ENCODE results near the gene KRTAP4-2.
A peak's percentile ranks its signal among the peaks of the same experiment; 100 is the strongest.
"Not testable (repeated sequence)": the region's sequence is repeated elsewhere in the genome, so short reads cannot be mapped to it uniquely, and the experiment has no call there.

The KRTAP4-2 gene

DNA sequence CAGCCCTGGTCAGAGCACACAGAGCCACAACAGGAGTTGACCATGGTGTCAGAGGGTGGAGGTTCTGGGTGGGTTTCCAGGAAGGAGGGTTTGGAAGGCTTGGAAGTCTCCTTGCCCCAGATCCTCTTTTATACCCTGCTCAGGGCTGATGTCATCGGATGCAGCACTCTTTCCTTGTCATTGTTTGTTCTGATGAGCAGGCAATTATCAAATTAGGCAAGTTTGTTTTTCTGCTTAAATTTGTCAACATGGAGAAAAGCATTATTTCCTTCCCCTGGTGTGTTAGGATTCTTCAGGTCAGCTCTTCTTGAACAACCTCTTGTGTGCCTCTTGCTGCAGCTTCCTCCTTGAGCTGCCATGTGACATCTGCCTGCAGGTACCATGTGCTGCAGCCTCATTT lies 17.4 kb downstream of the KRTAP4-2 start, which contains the start of gene KRTAP4-4:
Gene KRTAP4-4 (minus strand): TSS at position 101 of the 400 bp plus-strand sequence. CDS start 57 bp downstream, at position 44.
- no peak for DNase-seq

DNA sequence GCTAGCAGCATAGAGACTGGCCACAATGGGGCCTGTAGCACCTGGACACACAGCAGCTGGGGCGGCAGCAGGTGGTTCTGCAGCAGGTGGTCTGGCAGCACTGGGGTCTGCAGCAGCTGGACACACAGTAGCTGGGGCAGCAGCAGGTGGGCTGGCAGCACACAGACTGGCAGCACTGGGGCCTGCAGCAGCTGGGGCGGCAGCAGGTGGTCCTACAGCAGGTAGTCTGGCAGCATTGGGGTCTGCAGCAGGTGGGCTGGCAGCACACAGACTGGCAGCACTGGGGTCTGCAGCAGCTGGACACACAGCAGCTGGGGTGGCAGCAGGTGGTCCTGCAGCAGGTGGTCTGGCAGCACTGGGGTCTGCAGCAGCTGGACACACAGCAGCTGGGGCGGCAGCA lies 17.8 kb downstream of the KRTAP4-2 start:
- DNase-seq = not testable (repeated sequence)

DNA sequence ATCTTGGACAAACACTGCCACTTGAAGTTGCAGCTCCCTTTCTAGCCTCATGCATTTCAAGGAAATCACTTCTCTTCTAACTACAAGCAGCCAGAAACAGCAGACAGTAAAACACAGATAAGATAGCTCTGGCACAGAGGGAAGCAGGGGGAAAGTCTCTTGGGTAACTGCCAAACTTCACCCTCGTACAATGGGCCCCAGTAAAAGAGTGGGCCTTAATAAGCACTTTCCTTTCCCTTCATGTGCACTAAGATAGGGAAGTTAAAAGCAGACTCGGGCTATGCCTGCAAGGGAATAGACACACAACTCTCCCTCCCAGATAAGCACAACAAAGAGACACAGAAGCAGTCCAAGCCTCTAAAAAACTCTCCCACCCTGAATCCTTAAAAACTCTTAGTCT lies 24.2 kb downstream of the KRTAP4-2 start:
- no peak for DNase-seq

DNA sequence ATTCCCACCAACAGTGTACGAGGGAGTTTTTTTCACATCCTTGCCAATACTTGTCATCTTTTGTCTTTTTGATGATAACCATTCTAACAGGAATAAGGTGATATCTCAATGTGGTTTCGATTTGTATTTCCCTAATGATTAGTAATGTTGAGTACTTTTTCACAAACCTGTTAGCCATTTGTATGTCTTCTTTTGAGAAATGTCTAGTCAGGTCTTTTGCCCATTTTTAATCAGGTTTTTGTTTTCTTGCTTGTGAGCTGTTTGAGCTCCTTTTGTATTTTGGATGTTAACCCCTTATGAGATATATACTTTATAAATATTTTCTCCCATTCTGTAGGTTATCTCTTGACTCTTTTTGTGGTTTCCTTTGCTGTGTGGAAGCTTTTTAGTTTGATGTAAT lies 26.5 kb downstream of the KRTAP4-2 start:
- no peak for DNase-seq

GRCh38 chr17:41150026-41150425 lies 28.0 kb downstream of the KRTAP4-2 start:
- DNase-seq = no peak

- DNase-seq = no peak
These were observed 28.4 kb downstream of the KRTAP4-2 start, which contains the start of gene KRTAP4-5 for GRCh38 chr17:41149652-41149985. KRTAP4-5 (minus strand) TSS chr17:41149825; CDS start chr17:41149767, 58 bp downstream.

GRCh38 chr17:41148971-41149651 lies 28.9 kb downstream of the KRTAP4-2 start:
- not testable (repeated sequence) for DNase-seq

DNA sequence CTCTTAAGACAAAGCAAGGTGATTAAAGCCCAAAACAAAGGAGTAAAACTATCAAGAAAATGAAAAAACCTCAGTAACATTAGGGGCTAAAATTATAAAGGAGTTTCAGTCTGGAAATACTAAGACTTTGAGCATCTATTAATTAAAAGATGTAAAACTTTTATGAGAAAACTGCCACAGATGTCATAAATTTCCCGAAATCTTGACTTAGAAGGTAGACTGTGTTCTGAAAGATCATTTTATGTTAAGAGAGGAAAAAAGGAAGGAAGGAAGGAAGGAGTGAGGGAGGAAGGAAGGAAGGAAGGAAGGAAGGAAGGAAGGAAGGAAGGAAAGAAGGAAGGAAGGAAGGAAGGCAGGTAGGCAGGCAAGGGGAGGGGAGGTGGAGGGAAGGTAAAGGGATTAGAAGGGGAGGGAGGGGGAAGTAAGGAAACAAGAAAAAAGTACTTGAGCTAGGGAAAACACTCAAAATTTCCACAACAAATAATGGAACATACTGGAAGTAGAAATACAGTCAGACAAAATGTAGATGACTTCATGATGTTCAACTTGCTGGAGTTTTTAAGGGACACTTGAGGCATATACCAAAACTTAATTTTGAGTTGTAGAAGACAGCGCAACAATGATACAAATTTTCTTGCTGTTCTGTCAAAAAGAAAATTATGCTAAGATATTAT lies 30.4 kb downstream of the KRTAP4-2 start:
- DNase-seq = no peak

- no peak for DNase-seq
These were observed 32.8 kb downstream of the KRTAP4-2 start for GRCh38 chr17:41145261-41145660.

GRCh38 chr17:41144846-41145245 lies 33.2 kb downstream of the KRTAP4-2 start:
- DNase-seq = no peak

DNA sequence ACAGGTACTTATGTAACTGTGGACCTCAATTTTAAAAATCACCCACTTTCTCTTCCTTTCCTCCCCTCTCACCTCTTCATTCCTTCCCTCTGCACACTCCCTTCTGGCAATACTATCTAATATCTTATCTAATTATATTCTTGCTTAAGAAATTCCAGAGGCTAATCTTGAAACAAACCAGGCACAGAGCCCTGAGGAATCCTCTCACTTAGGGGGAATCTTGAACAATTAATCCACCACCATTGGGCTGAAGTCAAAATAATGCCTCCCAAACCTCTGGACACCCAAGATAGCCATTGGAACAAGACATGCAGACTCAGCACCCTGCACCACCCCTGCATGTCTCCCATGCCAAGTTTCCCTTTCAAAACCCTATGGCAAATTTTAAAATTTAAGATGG lies 36.7 kb downstream of the KRTAP4-2 start:
- no peak for DNase-seq

DNA sequence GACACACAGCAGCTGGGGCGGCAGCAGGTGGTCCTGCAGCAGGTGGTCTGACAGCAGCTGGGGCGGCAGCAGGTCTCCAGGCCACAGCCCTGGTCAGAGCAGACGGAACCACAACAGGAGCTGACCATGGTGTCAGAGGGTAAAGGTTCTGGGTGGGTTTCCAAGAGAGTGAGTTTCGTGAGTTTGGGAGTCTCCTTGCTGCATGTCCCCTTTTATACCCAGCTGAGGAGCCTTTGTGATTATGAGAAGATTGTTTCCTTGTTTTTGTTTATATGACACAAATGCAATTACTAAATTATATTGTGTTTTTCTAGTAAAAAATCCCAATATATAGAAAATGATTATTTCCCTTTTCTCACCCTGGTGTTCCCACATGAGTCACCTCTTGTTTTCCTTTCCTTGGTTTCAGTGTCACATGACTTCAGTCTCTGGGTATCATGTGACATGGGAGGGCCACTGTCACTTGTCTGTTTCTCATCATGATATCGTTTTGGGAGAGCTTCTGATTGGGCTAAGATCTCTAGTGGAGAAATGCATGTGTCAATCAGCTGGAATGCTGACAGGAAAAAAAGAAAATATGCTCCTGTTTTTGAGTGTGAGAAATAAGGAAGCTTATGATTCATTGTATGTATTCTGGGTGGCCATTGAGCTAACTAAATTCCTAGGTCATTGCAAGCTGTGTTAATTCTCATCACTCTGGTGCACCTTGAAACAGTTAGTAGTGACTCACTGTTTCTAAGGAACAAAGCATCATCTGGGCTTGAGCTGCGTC lies 37.5 kb downstream of the KRTAP4-2 start, which contains the start of gene KRTAP4-6:
Gene KRTAP4-6 (minus strand): TSS at position 185 of the 772 bp plus-strand sequence. CDS start 57 bp downstream, at position 128.
- DNase-seq = peak; percentile 97

DNA sequence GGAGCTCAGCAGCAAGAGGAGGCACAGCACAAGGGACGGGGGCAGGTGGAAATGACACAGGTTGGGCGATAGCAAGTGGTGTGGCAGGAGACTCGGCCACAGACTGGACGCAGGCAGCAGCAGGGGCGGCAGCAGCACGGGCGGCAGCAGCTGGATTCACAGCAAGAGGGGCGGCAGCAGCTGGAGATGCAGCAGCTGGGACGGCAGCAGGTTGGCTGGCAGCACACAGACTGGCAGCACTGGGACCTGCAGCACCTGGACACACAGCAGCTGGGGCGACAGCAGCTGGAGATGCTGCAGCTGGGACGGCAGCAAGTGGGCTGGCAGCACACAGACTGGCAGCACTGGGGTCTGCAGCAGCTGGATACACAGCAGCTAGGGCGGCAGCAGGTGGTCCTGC lies 38.2 kb downstream of the KRTAP4-2 start:
- DNase-seq = not testable (repeated sequence)

GRCh38 chr17:41133880-41134735 lies 43.9 kb downstream of the KRTAP4-2 start:
- DNase-seq = peak; percentile 31

- peak; percentile 40 for DNase-seq
These were observed 46.0 kb downstream of the KRTAP4-2 start for GRCh38 chr17:41131979-41132378.

Data from fibroblast of skin of abdomen (primary cell).